H9 (cell line): ENCODE measurements around the gene POU2AF3. TPM values are rescaled to one million over a fixed set of nuclear protein-coding genes. Genes with fewer than 3 reads are reported as not detected.

Source experiments
- DNase-seq: peaks from one replicate; pipeline ENCODE4 v3.0.0-alpha.2; 2017
- H2AFZ ChIP-seq: one replicate; pipeline ENCODE4 v1.6.1; 2013; ENCODE audit warnings: mild to moderate bottlenecking, low read length, control low read depth, moderate library complexity
- H2AK5ac ChIP-seq: 2 replicates; pipeline ENCODE4 v1.6.1; 2013; ENCODE audit warnings: low read length, control low read depth, mixed read lengths; ENCODE audit not compliant: insufficient read length
- H2BK120ac ChIP-seq: one replicate; pipeline ENCODE4 v1.6.1; 2013; ENCODE audit warnings: low read depth, mild to moderate bottlenecking, low read length, control low read depth, inconsistent platforms; ENCODE audit not compliant: poor library complexity, severe bottlenecking
- H2BK12ac ChIP-seq: 2 replicates; pipeline ENCODE4 v1.6.1; 2013; ENCODE audit warnings: low read length, control low read depth, mixed read lengths, low read depth; ENCODE audit not compliant: insufficient read length
- H2BK15ac ChIP-seq: 2 replicates; pipeline ENCODE4 v1.6.1; 2013; ENCODE audit warnings: low read depth, low read length, control low read depth
- H2BK20ac ChIP-seq: one replicate; pipeline ENCODE4 v1.6.1; 2013; ENCODE audit warnings: low read depth, mild to moderate bottlenecking, low read length, control low read depth, inconsistent platforms; ENCODE audit not compliant: poor library complexity, severe bottlenecking
- H2BK5ac ChIP-seq: 2 replicates; pipeline ENCODE4 v1.6.1; 2013; ENCODE audit warnings: low read length, control low read depth, mixed read lengths; ENCODE audit not compliant: insufficient read length
- H3K14ac ChIP-seq: 2 replicates; pipeline ENCODE4 v1.6.1; 2013; ENCODE audit warnings: low read length, control low read depth; ENCODE audit not compliant: insufficient read depth
- H3K18ac ChIP-seq: 2 replicates; pipeline ENCODE4 v1.6.1; 2013; ENCODE audit warnings: low read depth, mild to moderate bottlenecking, mixed read lengths, low read length, control low read depth; ENCODE audit not compliant: insufficient read length
- H3K23ac ChIP-seq: 2 replicates; pipeline ENCODE4 v1.6.1; 2013; ENCODE audit warnings: low read length, control low read depth, mixed read lengths, low read depth; ENCODE audit not compliant: insufficient read length
- H3K23me2 ChIP-seq: 2 replicates; pipeline ENCODE4 v1.6.1; 2013; ENCODE audit warnings: low read depth, mild to moderate bottlenecking, mixed read lengths, low read length, control low read depth; ENCODE audit not compliant: insufficient read length, poor library complexity, severe bottlenecking
- H3K27ac ChIP-seq: 2 replicates; pipeline ENCODE4 v1.5.1; 2013; ENCODE audit warnings: low read length, control low read depth, mixed read lengths, low read depth; ENCODE audit not compliant: insufficient read length
- H3K27me3 ChIP-seq: 2 replicates; pipeline ENCODE4 v1.6.1; 2013; ENCODE audit warnings: low read length, control low read depth, inconsistent platforms; ENCODE audit not compliant: insufficient read depth
- H3K4ac ChIP-seq: 2 replicates; pipeline ENCODE4 v1.6.1; 2013; ENCODE audit warnings: low read depth, mild to moderate bottlenecking, control low read depth, inconsistent platforms, low read length, moderate library complexity
- H3K4me1 ChIP-seq: 2 replicates; pipeline ENCODE4 v1.6.1; 2013; ENCODE audit warnings: low read length, control low read depth, inconsistent platforms; ENCODE audit not compliant: insufficient read depth
- H3K4me2 ChIP-seq: 2 replicates; pipeline ENCODE4 v1.6.1; 2013; ENCODE audit warnings: low read length, control low read depth, mixed read lengths; ENCODE audit not compliant: insufficient read length, insufficient read depth
- H3K56ac ChIP-seq: 2 replicates; pipeline ENCODE4 v1.6.1; 2013; ENCODE audit warnings: low read depth, mild to moderate bottlenecking, mixed read lengths, low read length, control low read depth; ENCODE audit not compliant: insufficient read length
- H3K79me1 ChIP-seq: 2 replicates; pipeline ENCODE4 v1.6.1; 2013; ENCODE audit warnings: low read depth, mild to moderate bottlenecking, moderate library complexity, low read length, control low read depth, inconsistent platforms; ENCODE audit not compliant: insufficient read depth, poor library complexity, severe bottlenecking
- H3K79me2 ChIP-seq: 2 replicates; pipeline ENCODE4 v1.6.1; 2013; ENCODE audit warnings: low read length, control low read depth, inconsistent platforms; ENCODE audit not compliant: insufficient read depth
- H3K9ac ChIP-seq: 2 replicates; pipeline ENCODE4 v1.6.1; 2013; ENCODE audit warnings: low read length, control low read depth, mixed read lengths; ENCODE audit not compliant: insufficient read length; ENCODE audit errors: extremely low read depth
- H3K9me3 ChIP-seq: one replicate; pipeline ENCODE4 v1.6.1; 2013; ENCODE audit warnings: low read depth, low read length, inconsistent platforms; ENCODE audit not compliant: control insufficient read depth
- H3T11ph ChIP-seq: one replicate; pipeline ENCODE4 v1.6.1; 2013; ENCODE audit warnings: mild to moderate bottlenecking, low read length, control low read depth, inconsistent platforms
- H4K20me1 ChIP-seq: one replicate; pipeline ENCODE4 v1.6.1; 2013; ENCODE audit not compliant: control insufficient read depth, insufficient read length, insufficient read depth
- H4K5ac ChIP-seq: 2 replicates; pipeline ENCODE4 v1.6.1; 2013; ENCODE audit warnings: low read depth, mild to moderate bottlenecking, mixed read lengths, low read length, control low read depth; ENCODE audit not compliant: insufficient read length
- H4K8ac ChIP-seq: replicated peaks from 2 replicates; pipeline ENCODE4 v1.6.1; 2013; ENCODE audit warnings: low read length, control low read depth, mixed read lengths, low read depth; ENCODE audit not compliant: insufficient read length
- H4K91ac ChIP-seq: 2 replicates; pipeline ENCODE4 v1.6.1; 2013; ENCODE audit warnings: low read depth, mild to moderate bottlenecking, moderate library complexity, mixed read lengths, low read length, control low read depth; ENCODE audit not compliant: insufficient read length
- H3K27ac Mint-ChIP-seq, 3 experiments: 2 replicates in 2 of 3; 3 replicates in 1 of 3; pipeline ENCODE4 v1.8.0; 2020 to 2021; ENCODE audit warnings: mixed read lengths in 3 of 3, mild to moderate bottlenecking in 1 of 3, moderate library complexity in 1 of 3
- H3K27me3 Mint-ChIP-seq: 2 replicates; pipeline ENCODE4 v1.8.0; 2021; ENCODE audit warnings: low read depth, mild to moderate bottlenecking, moderate library complexity, mixed read lengths
- H3K36me3 Mint-ChIP-seq, 3 experiments: 2 replicates in 2 of 3; 3 replicates in 1 of 3; pipeline ENCODE4 v1.8.0; 2020 to 2021; ENCODE audit warnings: low read depth in 3 of 3, mixed read lengths in 3 of 3; ENCODE audit not compliant: insufficient read depth in 1 of 3
- H3K4me1 Mint-ChIP-seq, 2 experiments: 2 replicates each; pipeline ENCODE4 v1.8.0; 2020; ENCODE audit warnings: mixed read lengths in 2 of 2
- H3K4me3 Mint-ChIP-seq, 2 experiments: 2 replicates in 1 of 2; 3 replicates in 1 of 2; pipeline ENCODE4 v1.8.0; 2020 to 2021; ENCODE audit warnings: mild to moderate bottlenecking in 2 of 2, mixed read lengths in 2 of 2, moderate library complexity in 1 of 2
- H3K9me3 Mint-ChIP-seq, 2 experiments: 2 replicates in 1 of 2; 3 replicates in 1 of 2; pipeline ENCODE4 v1.8.0; 2020; ENCODE audit warnings: mild to moderate bottlenecking in 2 of 2, mixed read lengths in 2 of 2, moderate library complexity in 1 of 2
- CTCF ChIP-seq: fragments of 200-600 bp; sonication (generic); conservative IDR thresholded peaks from 3 replicates; pipeline ENCODE4 v1.8.0; 2021; ENCODE audit warnings: antibody characterized with exemption, mild to moderate bottlenecking
- WGBS: extraction: QIAGEN DNeasy Blood & Tissue Kit; methylation state at CpG from one replicate; pipeline ENCODE4 v1.1.7; 2013; ENCODE audit warnings: missing lambda C conversion rate, low lambda C conversion rate, mixed read lengths; ENCODE audit not compliant: insufficient read length; ENCODE audit errors: extremely low coverage; 5-methylcytosine and 5-hydroxymethylcytosine counted together
- total RNA-seq: library from RNA; stranded (reverse); gene quantifications from 2 replicates; pipeline ENCODE4 v1.2.1, GENCODE V29; 2021

POU2AF3 gene
- total RNA-seq, 1 experiment from 2014 or later: 0.52 TPM

- H3K4me3 Mint-ChIP-seq: no peak overlapping the region
- DNase-seq: no peak
- Histone ChIP-seq H2BK15ac (no peak overlapping the region), H3K79me2 (no peaks in the 10 kb centered on the region), H3K14ac (no peak overlapping the region), H3T11ph (no peak overlapping the region), H4K8ac (no peak overlapping the region), H3K9me3 (no peaks in the 10 kb centered on the region), H3K79me1 (no peaks in the 10 kb centered on the region), H4K5ac (no peak overlapping the region), H3K27me3 (no peaks in the 10 kb centered on the region), H2BK5ac (no peak overlapping the region), H3K23ac (no peak overlapping the region), H2AFZ (no peak overlapping the region), H3K4me2 (no peak overlapping the region), H2BK12ac (no peak overlapping the region), H4K91ac (no peak overlapping the region), H3K23me2 (no peaks in the 10 kb centered on the region), H2BK120ac (no peak overlapping the region), H2AK5ac (no peak overlapping the region), H3K4ac (no peak overlapping the region), H3K56ac (no peak overlapping the region), H2BK20ac (no peak overlapping the region), H3K4me1 (no peaks in the 10 kb centered on the region), H3K18ac (no peak overlapping the region), H3K27ac (no peak overlapping the region), H4K20me1 (no peaks in the 10 kb centered on the region), H3K9ac (no peak overlapping the region)
- H3K27ac Mint-ChIP-seq: no peak overlapping the region
- TF ChIP-seq CTCF: no peak
- WGBS: 79% methylated on average over 1 of the region's 16 CpGs
- H3K4me1 Mint-ChIP-seq: no peaks in the 10 kb centered on the region
- H3K27me3 Mint-ChIP-seq: peaks cover 3% of the 10 kb centered on the region; the same call in 1 of the 2 replicates
- H3K9me3 Mint-ChIP-seq: no peaks in the 10 kb centered on the region; a peak in 1 of 5 replicates
- no peaks in the 10 kb centered on the region for H3K36me3 Mint-ChIP-seq
Observed at GRCh38 chr11:111353776-111354600, 55.6 kb downstream of the POU2AF3 start.
